A673 (cell line): ENCODE data around the gene ADAMTS2.

Source experiments
- CTCF ChIP-seq: fragments of 300-800, 200-600 bp; sonication (generic); conservative IDR thresholded peaks from 2 replicates; pipeline ENCODE4 v1.5.1; 2017; ENCODE audit warnings: low read depth, mild to moderate bottlenecking, antibody characterized with exemption, low read length, moderate library complexity, mixed read lengths
- EZH2 ChIP-seq: fragments of 200-600 bp; sonication (generic); IDR thresholded peaks from 2 replicates; pipeline ENCODE4 v1.6.1; 2017; ENCODE audit warnings: borderline replicate concordance, low read depth, mild to moderate bottlenecking, mixed read lengths, antibody characterized with exemption, low read length; ENCODE audit not compliant: poor library complexity, severe bottlenecking

GRCh38 chr5:179128976-179129375, 216.3 kb downstream of the ADAMTS2 start:
- no peak for TF ChIP-seq CTCF
- TF ChIP-seq EZH2, result no peak
